Tibial nerve (tissue), 3 donors: ENCODE results near the gene MCUB.

Source experiments
- POLR2A ChIP-seq, 2 donors: fragments of 450-650 bp; IDR thresholded peaks; one replicate each; pipeline ENCODE4 v1.6.1; 2017; ENCODE audit warnings: antibody characterized with exemption in 2 of 2, mild to moderate bottlenecking in 2 of 2, moderate library complexity in 2 of 2
- TF ChIP-seq, protein P1 (sequence below), 5 experiments: fragments of 200-600 bp in 3 of 5; fragments of 450-650 bp in 2 of 5; sonication (generic) in 3 of 5; IDR thresholded peaks; one replicate each; pipeline ENCODE4 v1.5.1; 2016 to 2019; ENCODE audit warnings: antibody characterized with exemption in 5 of 5, mild to moderate bottlenecking in 3 of 5, moderate library complexity in 2 of 5

- TF ChIP-seq, protein P1, sequence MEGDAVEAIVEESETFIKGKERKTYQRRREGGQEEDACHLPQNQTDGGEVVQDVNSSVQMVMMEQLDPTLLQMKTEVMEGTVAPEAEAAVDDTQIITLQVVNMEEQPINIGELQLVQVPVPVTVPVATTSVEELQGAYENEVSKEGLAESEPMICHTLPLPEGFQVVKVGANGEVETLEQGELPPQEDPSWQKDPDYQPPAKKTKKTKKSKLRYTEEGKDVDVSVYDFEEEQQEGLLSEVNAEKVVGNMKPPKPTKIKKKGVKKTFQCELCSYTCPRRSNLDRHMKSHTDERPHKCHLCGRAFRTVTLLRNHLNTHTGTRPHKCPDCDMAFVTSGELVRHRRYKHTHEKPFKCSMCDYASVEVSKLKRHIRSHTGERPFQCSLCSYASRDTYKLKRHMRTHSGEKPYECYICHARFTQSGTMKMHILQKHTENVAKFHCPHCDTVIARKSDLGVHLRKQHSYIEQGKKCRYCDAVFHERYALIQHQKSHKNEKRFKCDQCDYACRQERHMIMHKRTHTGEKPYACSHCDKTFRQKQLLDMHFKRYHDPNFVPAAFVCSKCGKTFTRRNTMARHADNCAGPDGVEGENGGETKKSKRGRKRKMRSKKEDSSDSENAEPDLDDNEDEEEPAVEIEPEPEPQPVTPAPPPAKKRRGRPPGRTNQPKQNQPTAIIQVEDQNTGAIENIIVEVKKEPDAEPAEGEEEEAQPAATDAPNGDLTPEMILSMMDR (IDR thresholded peaks at IDR 0.05), result no peak
- no peak for TF ChIP-seq POLR2A (IDR thresholded peaks at IDR 0.05)
These were observed 130.8 kb downstream of the MCUB start for GRCh38 chr4:109690690-109691410.
